ENCODE results near the gene PCDH15.

PCDH15 gene

DNA sequence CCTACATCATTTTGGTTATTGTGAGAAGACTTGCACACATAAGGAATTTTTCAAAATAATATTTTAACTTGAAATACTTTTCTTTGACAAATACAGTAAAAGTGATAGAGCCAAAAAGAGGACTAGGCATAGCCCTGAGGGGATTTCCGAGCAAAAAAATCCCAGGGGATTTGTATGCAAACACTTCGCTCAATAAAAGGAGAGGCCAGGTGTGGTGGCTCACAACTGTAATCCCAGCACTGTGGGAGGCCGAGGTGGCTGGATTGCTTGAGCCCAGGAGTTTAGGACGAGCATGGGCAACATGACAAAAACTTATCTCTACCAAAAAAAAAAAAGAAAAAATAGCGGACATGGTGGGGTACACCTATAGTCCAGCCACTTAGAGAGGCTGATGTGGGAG, 193.0 kb downstream of the PCDH15 start:
- no peaks in the 10 kb centered on the region for H3K27me3 ChIP-seq (ENCODE audit: insufficient read depth, low read length)
- no CpG with 5 or more reads among the region's 5 CpGs for WGBS (ENCODE audit: extremely low coverage, insufficient coverage, insufficient read length)

GRCh38 chr10:54594289-54594688, 206.7 kb downstream of the PCDH15 start:
- no peak overlapping the region for H2AFZ ChIP-seq (ENCODE audit: insufficient read depth, low read length, poor library complexity)
- no peak overlapping the region for H2BK12ac ChIP-seq (ENCODE audit: low read length)
- no peak for DNase-seq
- H3K4me1 ChIP-seq (ENCODE audit: control insufficient read depth in 1 of 2, insufficient read depth in 2 of 2, low read length in 2 of 2), result no peaks in the 10 kb centered on the region
- no peak overlapping the region for H4K8ac ChIP-seq (ENCODE audit: low read depth, low read length)
- H3K4me3 ChIP-seq (ENCODE audit: low read depth, low read length), result no peak overlapping the region
- no peak overlapping the region for H4K91ac ChIP-seq (ENCODE audit: low read depth, low read length)
- no peaks in the 10 kb centered on the region for H3K9me3 ChIP-seq (ENCODE audit: insufficient read depth, low read depth, low read length)
- H3K23ac ChIP-seq (ENCODE audit: low read length), result no peak overlapping the region
- no peak overlapping the region for H3K9ac ChIP-seq (ENCODE audit: low read length)
- H3K79me1 ChIP-seq (ENCODE audit: low read length), result no peaks in the 10 kb centered on the region
- WGBS (ENCODE audit: extremely low coverage, insufficient coverage, insufficient read length), result no CpG with 5 or more reads among the region's 3 CpGs
- H3K4me2 ChIP-seq (ENCODE audit: low read length), result no peak overlapping the region
- no peaks in the 10 kb centered on the region for H3K79me2 ChIP-seq (ENCODE audit: control insufficient read depth, insufficient read depth, low read length, poor library complexity)
- H3K18ac ChIP-seq (ENCODE audit: low read length), result no peak overlapping the region
- no peak overlapping the region for H3K14ac ChIP-seq (ENCODE audit: low read length)
- H2AK5ac ChIP-seq (ENCODE audit: low read length), result no peak overlapping the region
- no peaks in the 10 kb centered on the region for H3K27me3 ChIP-seq (ENCODE audit: insufficient read depth, low read length)
- no peak overlapping the region for H2BK120ac ChIP-seq (ENCODE audit: insufficient read depth, low read length, poor library complexity)
- H3K4ac ChIP-seq (ENCODE audit: low read depth, low read length), result no peak overlapping the region
- H3K36me3 ChIP-seq (ENCODE audit: control insufficient read depth in 1 of 2, insufficient read depth in 2 of 2, low read length in 2 of 2), result no peaks in the 10 kb centered on the region
- no peak overlapping the region for H2BK5ac ChIP-seq (ENCODE audit: low read depth, low read length, poor library complexity)
- no peak overlapping the region for H4K12ac ChIP-seq (ENCODE audit: low read depth, low read length)
- no peak overlapping the region for H3K27ac ChIP-seq (ENCODE audit: low read depth, low read length)

More for the DNA sequence above, 193.0 kb downstream of the PCDH15 start:
- H3K4me2 ChIP-seq (ENCODE audit: low read length), result no peak overlapping the region
- no peaks in the 10 kb centered on the region for H3K79me1 ChIP-seq (ENCODE audit: low read length)
- no peaks in the 10 kb centered on the region for H3K79me2 ChIP-seq (ENCODE audit: control insufficient read depth, insufficient read depth, low read length, poor library complexity)
- no peak overlapping the region for H3K9ac ChIP-seq (ENCODE audit: low read length)
- no peak for DNase-seq
- no peak overlapping the region for H2AK5ac ChIP-seq (ENCODE audit: low read length)
- no peak overlapping the region for H2BK120ac ChIP-seq (ENCODE audit: insufficient read depth, low read length, poor library complexity)
- no peak overlapping the region for H3K4me3 ChIP-seq (ENCODE audit: low read depth, low read length)
- H3K14ac ChIP-seq (ENCODE audit: low read length), result no peak overlapping the region
- H3K9me3 ChIP-seq (ENCODE audit: insufficient read depth, low read depth, low read length), result no peaks in the 10 kb centered on the region
- no peaks in the 10 kb centered on the region for H3K36me3 ChIP-seq (ENCODE audit: control insufficient read depth in 1 of 2, insufficient read depth in 2 of 2, low read length in 2 of 2)
- no peak overlapping the region for H2AFZ ChIP-seq (ENCODE audit: insufficient read depth, low read length, poor library complexity)
- H2BK5ac ChIP-seq (ENCODE audit: low read depth, low read length, poor library complexity), result no peak overlapping the region
- no peak overlapping the region for H3K27ac ChIP-seq (ENCODE audit: low read depth, low read length)
- H3K4me1 ChIP-seq (ENCODE audit: control insufficient read depth in 1 of 2, insufficient read depth in 2 of 2, low read length in 2 of 2), result no peaks in the 10 kb centered on the region
- no peak overlapping the region for H2BK12ac ChIP-seq (ENCODE audit: low read length)
- no peak overlapping the region for H3K23ac ChIP-seq (ENCODE audit: low read length)
- no peak overlapping the region for H3K4ac ChIP-seq (ENCODE audit: low read depth, low read length)
- H3K18ac ChIP-seq (ENCODE audit: low read length), result no peak overlapping the region
- no peak overlapping the region for H4K8ac ChIP-seq (ENCODE audit: low read depth, low read length)
- H4K12ac ChIP-seq (ENCODE audit: low read depth, low read length), result no peak overlapping the region
- H4K91ac ChIP-seq (ENCODE audit: low read depth, low read length), result no peak overlapping the region

GRCh38 chr10:54587971-54588370, 213.1 kb downstream of the PCDH15 start:
- Histone ChIP-seq H3K4me3 (ENCODE audit: low read depth, low read length) (no peak overlapping the region), H2BK12ac (ENCODE audit: low read length) (no peak overlapping the region), H3K9ac (ENCODE audit: low read length) (no peak overlapping the region), H3K23ac (ENCODE audit: low read length) (no peak overlapping the region), H3K4me1 (ENCODE audit: control insufficient read depth in 1 of 2, insufficient read depth in 2 of 2, low read length in 2 of 2) (no peaks in the 10 kb centered on the region), H3K36me3 (ENCODE audit: control insufficient read depth in 1 of 2, insufficient read depth in 2 of 2, low read length in 2 of 2) (no peaks in the 10 kb centered on the region), H4K12ac (ENCODE audit: low read depth, low read length) (no peak overlapping the region), H3K18ac (ENCODE audit: low read length) (no peak overlapping the region), H4K8ac (ENCODE audit: low read depth, low read length) (no peak overlapping the region), H2AK5ac (ENCODE audit: low read length) (no peak overlapping the region), H3K27ac (ENCODE audit: low read depth, low read length) (no peak overlapping the region), H4K91ac (ENCODE audit: low read depth, low read length) (no peak overlapping the region), H2AFZ (ENCODE audit: insufficient read depth, low read length, poor library complexity) (no peak overlapping the region), H2BK5ac (ENCODE audit: low read depth, low read length, poor library complexity) (no peak overlapping the region), H2BK120ac (ENCODE audit: insufficient read depth, low read length, poor library complexity) (no peak overlapping the region), H3K79me2 (ENCODE audit: control insufficient read depth, insufficient read depth, low read length, poor library complexity) (no peaks in the 10 kb centered on the region), H3K79me1 (ENCODE audit: low read length) (no peaks in the 10 kb centered on the region), H3K4me2 (ENCODE audit: low read length) (no peak overlapping the region), H3K4ac (ENCODE audit: low read depth, low read length) (no peak overlapping the region), H3K27me3 (ENCODE audit: insufficient read depth, low read length) (no peaks in the 10 kb centered on the region), H3K14ac (ENCODE audit: low read length) (no peak overlapping the region), H3K9me3 (ENCODE audit: insufficient read depth, low read depth, low read length) (no peaks in the 10 kb centered on the region)
- no CpG with 5 or more reads among the region's 2 CpGs for WGBS (ENCODE audit: extremely low coverage, insufficient coverage, insufficient read length)
- DNase-seq, result no peak

GRCh38 chr10:54585572-54585971, 215.5 kb downstream of the PCDH15 start:
- Histone ChIP-seq H2BK12ac (ENCODE audit: low read length) (no peak overlapping the region), H3K23ac (ENCODE audit: low read length) (no peak overlapping the region), H2AK5ac (ENCODE audit: low read length) (no peak overlapping the region), H3K4ac (ENCODE audit: low read depth, low read length) (no peak overlapping the region), H3K79me2 (ENCODE audit: control insufficient read depth, insufficient read depth, low read length, poor library complexity) (no peaks in the 10 kb centered on the region), H2BK120ac (ENCODE audit: insufficient read depth, low read length, poor library complexity) (no peak overlapping the region), H3K27ac (ENCODE audit: low read depth, low read length) (no peak overlapping the region), H4K12ac (ENCODE audit: low read depth, low read length) (no peak overlapping the region), H4K91ac (ENCODE audit: low read depth, low read length) (no peak overlapping the region), H3K9ac (ENCODE audit: low read length) (no peak overlapping the region), H3K9me3 (ENCODE audit: insufficient read depth, low read depth, low read length) (no peaks in the 10 kb centered on the region), H3K36me3 (ENCODE audit: control insufficient read depth in 1 of 2, insufficient read depth in 2 of 2, low read length in 2 of 2) (no peaks in the 10 kb centered on the region), H3K27me3 (ENCODE audit: insufficient read depth, low read length) (no peaks in the 10 kb centered on the region), H3K4me1 (ENCODE audit: control insufficient read depth in 1 of 2, insufficient read depth in 2 of 2, low read length in 2 of 2) (no peaks in the 10 kb centered on the region), H3K4me3 (ENCODE audit: low read depth, low read length) (no peak overlapping the region), H2BK5ac (ENCODE audit: low read depth, low read length, poor library complexity) (no peak overlapping the region), H2AFZ (ENCODE audit: insufficient read depth, low read length, poor library complexity) (no peak overlapping the region), H3K14ac (ENCODE audit: low read length) (no peak overlapping the region), H3K79me1 (ENCODE audit: low read length) (no peaks in the 10 kb centered on the region), H3K4me2 (ENCODE audit: low read length) (no peak overlapping the region), H3K18ac (ENCODE audit: low read length) (no peak overlapping the region), H4K8ac (ENCODE audit: low read depth, low read length) (no peak overlapping the region)
- no CpG with 5 or more reads among the region's 2 CpGs for WGBS (ENCODE audit: extremely low coverage, insufficient coverage, insufficient read length)
- no peak for DNase-seq

All from trophoblast cell (in vitro differentiated cells and primary cell).